AG09309 (cell line): ENCODE measurements around the gene CLEC9A.
A peak's percentile ranks its signal among the peaks of the same experiment; 100 is the strongest.

Experiments used
- DNase-seq: peaks from one replicate; pipeline ENCODE4 v3.0.0-alpha.2; 2010; ENCODE audit warnings: low read depth
- H3K4me3 ChIP-seq: 2 replicates; pipeline ENCODE4 v1.5.1; 2011; ENCODE audit warnings: mild to moderate bottlenecking, low read depth, low read length, moderate library complexity; ENCODE audit not compliant: control insufficient read depth
- TF ChIP-seq, protein P1 (sequence below): IDR thresholded peaks from 2 replicates; pipeline ENCODE4 v1.5.1; 2011; ENCODE audit warnings: mild to moderate bottlenecking, low read depth, low read length, inconsistent platforms; ENCODE audit not compliant: insufficient read depth, control insufficient read depth; ENCODE audit errors: missing control alignments

CLEC9A gene

DNA sequence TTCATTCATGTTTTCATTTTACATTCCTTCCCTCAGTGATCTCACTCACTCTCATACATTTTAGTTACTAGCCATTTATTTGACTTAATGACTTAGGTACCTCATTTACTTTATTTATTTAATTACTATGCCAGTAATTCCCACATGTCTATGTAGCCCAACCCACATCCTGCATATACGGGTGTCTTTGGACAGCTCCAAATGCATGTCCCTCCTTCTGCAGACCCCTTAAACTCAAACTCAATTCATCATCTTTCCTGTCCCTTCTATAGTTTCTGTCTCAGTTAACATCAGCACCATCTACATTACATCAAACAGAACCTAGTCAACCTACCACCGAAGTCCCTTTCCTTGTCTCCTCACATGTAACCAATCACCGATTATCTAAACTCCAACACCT, 65.5 kb downstream of the CLEC9A start:
- no peak for DNase-seq
- TF ChIP-seq, protein P1, sequence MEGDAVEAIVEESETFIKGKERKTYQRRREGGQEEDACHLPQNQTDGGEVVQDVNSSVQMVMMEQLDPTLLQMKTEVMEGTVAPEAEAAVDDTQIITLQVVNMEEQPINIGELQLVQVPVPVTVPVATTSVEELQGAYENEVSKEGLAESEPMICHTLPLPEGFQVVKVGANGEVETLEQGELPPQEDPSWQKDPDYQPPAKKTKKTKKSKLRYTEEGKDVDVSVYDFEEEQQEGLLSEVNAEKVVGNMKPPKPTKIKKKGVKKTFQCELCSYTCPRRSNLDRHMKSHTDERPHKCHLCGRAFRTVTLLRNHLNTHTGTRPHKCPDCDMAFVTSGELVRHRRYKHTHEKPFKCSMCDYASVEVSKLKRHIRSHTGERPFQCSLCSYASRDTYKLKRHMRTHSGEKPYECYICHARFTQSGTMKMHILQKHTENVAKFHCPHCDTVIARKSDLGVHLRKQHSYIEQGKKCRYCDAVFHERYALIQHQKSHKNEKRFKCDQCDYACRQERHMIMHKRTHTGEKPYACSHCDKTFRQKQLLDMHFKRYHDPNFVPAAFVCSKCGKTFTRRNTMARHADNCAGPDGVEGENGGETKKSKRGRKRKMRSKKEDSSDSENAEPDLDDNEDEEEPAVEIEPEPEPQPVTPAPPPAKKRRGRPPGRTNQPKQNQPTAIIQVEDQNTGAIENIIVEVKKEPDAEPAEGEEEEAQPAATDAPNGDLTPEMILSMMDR: no peak
- no peak overlapping the region for H3K4me3 ChIP-seq

DNA sequence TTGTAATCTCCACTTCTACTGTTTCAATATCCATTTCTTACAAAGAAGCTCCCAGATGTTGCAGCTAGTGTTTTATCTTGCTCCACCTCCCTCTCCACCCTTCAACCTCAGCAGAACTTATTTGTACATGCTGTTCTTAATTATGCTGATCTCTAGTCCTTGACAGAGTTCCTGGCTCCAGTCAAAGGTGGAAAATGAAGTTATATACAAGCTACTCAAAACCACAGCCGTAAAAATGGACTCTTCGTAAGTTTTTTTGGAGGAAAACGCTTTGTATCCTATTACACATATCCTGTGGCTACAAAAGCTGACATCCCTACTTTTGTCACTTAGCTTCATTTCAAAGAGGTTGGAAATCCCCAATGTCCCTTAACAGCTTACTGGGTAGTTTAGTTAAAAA, 67.0 kb downstream of the CLEC9A start:
- DNase-seq: peak; percentile 23
- no peak overlapping the region for H3K4me3 ChIP-seq
- TF ChIP-seq, protein P1: no peak

DNA sequence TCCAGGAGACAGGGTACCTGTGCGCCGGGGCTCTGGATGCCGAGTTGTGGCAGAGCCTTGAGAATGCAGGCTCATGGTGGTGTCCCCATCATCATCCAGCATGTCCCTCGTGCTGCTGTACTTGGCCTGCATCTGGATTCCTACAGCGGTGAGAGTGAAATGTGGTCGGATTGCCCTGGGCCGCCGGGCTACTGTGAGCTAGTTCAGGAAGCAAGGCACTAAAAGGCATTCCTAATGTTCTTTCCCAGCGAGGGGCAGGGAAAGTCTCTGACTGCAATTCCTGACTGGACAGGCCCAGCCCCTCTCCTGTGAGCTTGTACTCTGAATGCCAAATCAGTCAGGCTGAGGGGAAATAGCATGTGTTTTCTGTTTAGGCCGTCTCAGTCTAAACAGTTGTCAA, 68.3 kb downstream of the CLEC9A start, which contains the start of gene CLEC1A:
Gene CLEC1A (minus strand): TSS at position 195 of the 400 bp plus-strand sequence. CDS start 63 bp downstream, at position 132.
- no peak for DNase-seq
- TF ChIP-seq, protein P1: no peak
- H3K4me3 ChIP-seq: no peak within 1 kb of the TSS

DNA sequence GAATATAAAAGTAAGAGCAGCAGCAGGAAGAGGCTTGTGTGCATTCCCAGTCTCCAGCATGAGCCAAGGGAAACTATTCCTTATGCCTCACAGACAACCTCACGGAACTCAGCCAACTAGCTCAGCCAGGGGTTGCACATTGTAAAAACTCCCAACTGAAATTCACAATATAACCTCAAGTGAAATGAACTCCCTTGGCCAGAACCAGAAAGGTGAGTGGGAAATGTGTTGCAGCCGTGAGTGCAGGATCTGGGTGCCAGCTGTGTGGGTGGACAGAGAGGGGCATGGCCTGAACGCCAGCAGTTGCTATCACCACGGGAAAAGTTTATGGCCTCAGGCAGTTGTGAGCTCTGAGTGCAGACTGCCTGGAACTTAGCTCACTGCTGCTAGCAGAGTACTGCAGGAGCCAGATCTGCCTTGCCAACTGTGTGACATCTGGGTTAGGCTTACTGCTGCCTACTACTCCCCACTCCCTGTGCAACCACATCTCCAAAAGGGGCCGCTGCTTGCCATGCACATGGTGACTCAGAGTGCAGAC, 70.6 kb downstream of the CLEC9A start:
- peak overlapping the region; percentile 27 for H3K4me3 ChIP-seq
- DNase-seq: peak; percentile 58
- TF ChIP-seq, protein P1: no peak

DNA sequence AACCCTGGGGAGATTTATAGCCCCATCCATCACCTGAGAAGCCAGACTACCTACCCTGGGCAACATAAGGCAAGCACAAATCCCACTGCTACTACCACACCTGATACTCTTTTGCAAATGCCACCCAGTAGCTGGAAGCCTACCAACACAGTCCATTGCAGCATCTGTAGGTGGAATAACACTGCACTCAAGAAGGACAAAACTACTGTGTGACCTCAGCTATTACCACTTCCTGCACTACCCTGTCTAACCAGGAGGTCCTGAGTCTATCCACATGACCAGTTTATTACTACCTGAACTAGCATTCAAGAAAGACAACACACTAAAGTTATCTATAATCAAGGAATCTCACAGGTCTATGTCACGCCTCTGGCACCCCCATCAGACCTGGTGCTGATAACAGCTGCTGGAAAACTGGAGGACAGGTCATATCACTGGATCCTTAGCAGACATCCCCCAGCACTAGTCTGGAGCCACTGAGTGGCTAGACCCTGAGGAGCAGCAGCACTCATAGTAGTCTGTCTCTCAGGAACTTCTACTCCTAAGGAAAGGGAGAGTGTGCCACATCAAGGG, 71.3 kb downstream of the CLEC9A start:
- TF ChIP-seq, protein P1: no peak
- H3K4me3 ChIP-seq: no peak overlapping the region
- no peak for DNase-seq

DNA sequence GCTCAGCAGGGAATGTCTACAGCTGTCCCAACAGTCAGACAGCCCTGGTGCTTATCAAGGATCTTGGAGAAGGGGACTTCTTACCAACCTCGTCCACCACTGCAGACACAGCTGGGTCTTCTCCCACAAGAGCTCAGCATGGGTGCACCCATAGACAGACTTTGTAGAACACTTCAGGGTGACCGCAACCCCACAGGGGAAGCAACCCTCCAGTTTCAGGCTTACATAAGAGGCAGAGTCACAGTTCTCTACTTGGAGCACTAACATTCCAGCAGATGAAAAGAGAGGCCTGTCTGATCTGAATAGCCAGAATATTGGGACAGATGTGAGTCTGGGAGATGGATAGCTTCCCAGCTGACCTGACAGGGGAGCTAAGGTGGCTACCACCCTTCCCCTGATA, 71.8 kb downstream of the CLEC9A start:
- TF ChIP-seq, protein P1: no peak
- no peak for DNase-seq
- no peak overlapping the region for H3K4me3 ChIP-seq
